ENCODE measurements around the gene TMEM237. TPM values are rescaled to one million over a fixed set of nuclear protein-coding genes. Genes with fewer than 3 reads are reported as not detected.

Gene TMEM237
- total RNA-seq, 4 donors from 2014 or later, result 12.4 to 19.0 (median 14.5) TPM

GRCh38 chr2:201669865-201670264, 26.6 kb upstream of the TMEM237 start:
- DNase-seq (no peak), ATAC-seq (no peak)
- H3K4me3 ChIP-seq, result no peak overlapping the region
- intact Hi-C loops (cut with DNase I; ENCODE audit: low total_unique reads) (no loop called here), in situ Hi-C loops (cut with MboI; ENCODE audit: low sequenced_read_pairs in 4 of 4) (no loop called here)
- no peaks in the 10 kb centered on the region for H3K27me3 ChIP-seq
- H3K36me3 ChIP-seq, result no peaks in the 10 kb centered on the region
- no peak overlapping the region for H3K27ac ChIP-seq
- no peak for TF ChIP-seq POLR2A (IDR thresholded peaks at IDR 0.05)
- TF ChIP-seq, protein P1, sequence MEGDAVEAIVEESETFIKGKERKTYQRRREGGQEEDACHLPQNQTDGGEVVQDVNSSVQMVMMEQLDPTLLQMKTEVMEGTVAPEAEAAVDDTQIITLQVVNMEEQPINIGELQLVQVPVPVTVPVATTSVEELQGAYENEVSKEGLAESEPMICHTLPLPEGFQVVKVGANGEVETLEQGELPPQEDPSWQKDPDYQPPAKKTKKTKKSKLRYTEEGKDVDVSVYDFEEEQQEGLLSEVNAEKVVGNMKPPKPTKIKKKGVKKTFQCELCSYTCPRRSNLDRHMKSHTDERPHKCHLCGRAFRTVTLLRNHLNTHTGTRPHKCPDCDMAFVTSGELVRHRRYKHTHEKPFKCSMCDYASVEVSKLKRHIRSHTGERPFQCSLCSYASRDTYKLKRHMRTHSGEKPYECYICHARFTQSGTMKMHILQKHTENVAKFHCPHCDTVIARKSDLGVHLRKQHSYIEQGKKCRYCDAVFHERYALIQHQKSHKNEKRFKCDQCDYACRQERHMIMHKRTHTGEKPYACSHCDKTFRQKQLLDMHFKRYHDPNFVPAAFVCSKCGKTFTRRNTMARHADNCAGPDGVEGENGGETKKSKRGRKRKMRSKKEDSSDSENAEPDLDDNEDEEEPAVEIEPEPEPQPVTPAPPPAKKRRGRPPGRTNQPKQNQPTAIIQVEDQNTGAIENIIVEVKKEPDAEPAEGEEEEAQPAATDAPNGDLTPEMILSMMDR (IDR thresholded peaks at IDR 0.05 in 4 of 5, conservative IDR thresholded peaks at IDR 0.05 in 1 of 5), result no peak
- H3K4me1 ChIP-seq, result no peaks in the 10 kb centered on the region
- H3K9me3 ChIP-seq, result no peaks in the 10 kb centered on the region

DNA sequence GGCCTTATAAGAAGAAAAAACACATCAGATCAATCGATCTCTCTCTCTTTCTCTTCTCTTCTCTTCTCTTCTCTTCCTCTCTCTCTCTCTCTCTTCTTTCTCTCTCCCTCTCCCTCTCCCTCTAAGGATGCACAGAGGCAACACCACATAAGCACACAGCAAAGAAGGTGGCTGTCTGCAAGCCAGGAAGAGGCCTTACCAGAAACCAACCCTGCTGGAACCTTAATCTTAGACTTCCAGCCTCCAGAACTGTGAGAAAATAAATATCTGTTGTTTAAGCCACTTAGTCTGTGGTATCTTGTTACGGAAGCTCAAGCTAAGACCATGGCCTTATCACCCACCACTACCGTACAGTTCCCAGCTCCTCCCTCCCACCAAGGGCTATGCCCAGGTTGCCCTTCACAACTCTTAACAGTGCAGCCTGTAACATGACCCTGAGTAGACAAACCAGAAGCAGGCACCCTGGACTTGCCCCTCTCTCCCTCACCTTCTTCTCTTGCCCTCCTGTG, 25.2 kb upstream of the TMEM237 start:
- DNase-seq, result no peak
- no peaks in the 10 kb centered on the region for H3K4me1 ChIP-seq
- in situ Hi-C loops (cut with MboI; ENCODE audit: low sequenced_read_pairs in 4 of 4) (no loop called here), intact Hi-C loops (cut with DNase I; ENCODE audit: low total_unique reads) (no loop called here)
- no peak overlapping the region for H3K4me3 ChIP-seq
- no peaks in the 10 kb centered on the region for H3K9me3 ChIP-seq
- no peaks in the 10 kb centered on the region for H3K27me3 ChIP-seq
- TF ChIP-seq POLR2A (IDR thresholded peaks at IDR 0.05), result no peak
- TF ChIP-seq, protein P1 (IDR thresholded peaks at IDR 0.05 in 4 of 5, conservative IDR thresholded peaks at IDR 0.05 in 1 of 5), result no peak
- no peak overlapping the region for H3K27ac ChIP-seq
- H3K36me3 ChIP-seq, result no peaks in the 10 kb centered on the region
- no peak for ATAC-seq

GRCh38 chr2:201664334-201664733, 21.0 kb upstream of the TMEM237 start:
- ATAC-seq, result no peak
- Histone ChIP-seq H3K27me3 (no peaks in the 10 kb centered on the region), H3K4me3 (no peak overlapping the region), H3K9me3 (no peaks in the 10 kb centered on the region), H3K36me3 (no peaks in the 10 kb centered on the region), H3K4me1 (no peaks in the 10 kb centered on the region), H3K27ac (no peak overlapping the region)
- DNase-seq, result no peak
- TF ChIP-seq POLR2A (IDR thresholded peaks at IDR 0.05), result no peak
- TF ChIP-seq, protein P1 (IDR thresholded peaks at IDR 0.05 in 4 of 5, conservative IDR thresholded peaks at IDR 0.05 in 1 of 5), result no peak
- intact Hi-C loops (cut with DNase I; ENCODE audit: low total_unique reads), result no loop called here
- in situ Hi-C loops (cut with MboI; ENCODE audit: low sequenced_read_pairs in 4 of 4), result no loop called here

DNA sequence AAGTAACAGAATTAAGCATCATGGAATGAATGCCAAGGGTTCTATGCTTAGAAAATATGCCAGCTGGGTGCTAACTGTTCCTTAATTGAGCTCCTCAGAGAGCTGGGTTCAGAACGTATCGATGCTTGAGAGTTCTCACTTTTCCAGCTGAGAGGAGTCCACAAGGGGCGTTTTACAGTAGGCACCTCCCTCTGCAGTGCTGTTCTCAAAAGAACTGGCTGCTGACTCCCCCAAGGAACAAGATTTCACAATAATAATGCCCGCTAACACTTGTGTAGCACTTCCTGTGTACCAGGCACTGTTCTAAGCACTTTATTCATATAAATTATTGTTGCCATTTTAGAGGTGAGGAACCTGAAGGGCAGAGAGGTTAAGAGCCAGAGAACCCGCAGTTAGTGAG, 18.1 kb upstream of the TMEM237 start:
- intact Hi-C loops (cut with DNase I; ENCODE audit: low total_unique reads), result no loop called here
- no peaks in the 10 kb centered on the region for H3K27me3 ChIP-seq
- in situ Hi-C loops (cut with MboI; ENCODE audit: low sequenced_read_pairs in 4 of 4), result no loop called here

More for the DNA sequence above, 18.1 kb upstream of the TMEM237 start:
- Histone ChIP-seq H3K27ac (no peak overlapping the region), H3K36me3 (no peaks in the 10 kb centered on the region), H3K9me3 (no peaks in the 10 kb centered on the region), H3K4me3 (no peak overlapping the region), H3K4me1 (no peaks in the 10 kb centered on the region)
- ATAC-seq, result no peak
- TF ChIP-seq, protein P1 (IDR thresholded peaks at IDR 0.05 in 4 of 5, conservative IDR thresholded peaks at IDR 0.05 in 1 of 5), result no peak
- TF ChIP-seq POLR2A (IDR thresholded peaks at IDR 0.05), result no peak
- no peak for DNase-seq
